ENCODE data around the gene NCK2.

NCK2 gene

DNA sequence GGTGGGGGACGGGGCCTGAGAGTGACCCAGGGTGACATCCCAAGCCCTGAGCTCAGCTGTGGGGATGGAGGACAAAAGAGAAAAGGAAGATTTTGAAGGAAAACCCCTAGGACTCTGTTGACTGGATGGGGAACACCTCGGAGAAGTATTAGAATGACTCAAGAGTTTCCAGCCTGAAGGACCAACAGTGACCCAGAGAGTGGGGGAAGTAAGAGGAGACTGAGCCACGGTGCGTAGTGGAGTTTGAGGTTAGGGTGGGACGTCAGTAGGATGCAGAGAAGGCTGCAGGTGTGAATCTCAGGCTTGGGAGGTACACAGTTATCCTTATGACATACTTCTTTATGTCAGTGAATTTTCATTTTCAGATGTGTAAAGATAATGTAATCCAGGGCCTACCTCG lies 119.5 kb downstream of the NCK2 start:
- Histone ChIP-seq H3K9me2 (replicated peaks; ENCODE audit: control insufficient read depth, low read length) (no peaks in the 10 kb centered on the region), H3K79me2 (ENCODE audit: control insufficient read depth, low read length) (no peaks in the 10 kb centered on the region), H4K20me1 (ENCODE audit: control insufficient read depth, insufficient read depth, low read depth, low read length) (peaks cover 7% of the 10 kb centered on the region; the same call in 1 of the 2 replicates), H3K4me2 (ENCODE audit: low read length) (no peak overlapping the region), H3K9me3 (ENCODE audit: control insufficient read depth, insufficient read depth, low read length) (no peaks in the 10 kb centered on the region), H3K4me3 (ENCODE audit: low read length) (no peak overlapping the region), H3K27ac (ENCODE audit: low read depth, low read length) (no peak overlapping the region), H3K4me1 (ENCODE audit: control insufficient read depth, low read length) (no peaks in the 10 kb centered on the region), H3F3A (ENCODE audit: control insufficient read depth, insufficient read depth) (no peaks in the 10 kb centered on the region), H3K27me3 (ENCODE audit: control insufficient read depth, low read length) (no peaks in the 10 kb centered on the region), H3K36me3 (ENCODE audit: control insufficient read depth, low read length) (no peaks in the 10 kb centered on the region)
- TF ChIP-seq, protein P1, sequence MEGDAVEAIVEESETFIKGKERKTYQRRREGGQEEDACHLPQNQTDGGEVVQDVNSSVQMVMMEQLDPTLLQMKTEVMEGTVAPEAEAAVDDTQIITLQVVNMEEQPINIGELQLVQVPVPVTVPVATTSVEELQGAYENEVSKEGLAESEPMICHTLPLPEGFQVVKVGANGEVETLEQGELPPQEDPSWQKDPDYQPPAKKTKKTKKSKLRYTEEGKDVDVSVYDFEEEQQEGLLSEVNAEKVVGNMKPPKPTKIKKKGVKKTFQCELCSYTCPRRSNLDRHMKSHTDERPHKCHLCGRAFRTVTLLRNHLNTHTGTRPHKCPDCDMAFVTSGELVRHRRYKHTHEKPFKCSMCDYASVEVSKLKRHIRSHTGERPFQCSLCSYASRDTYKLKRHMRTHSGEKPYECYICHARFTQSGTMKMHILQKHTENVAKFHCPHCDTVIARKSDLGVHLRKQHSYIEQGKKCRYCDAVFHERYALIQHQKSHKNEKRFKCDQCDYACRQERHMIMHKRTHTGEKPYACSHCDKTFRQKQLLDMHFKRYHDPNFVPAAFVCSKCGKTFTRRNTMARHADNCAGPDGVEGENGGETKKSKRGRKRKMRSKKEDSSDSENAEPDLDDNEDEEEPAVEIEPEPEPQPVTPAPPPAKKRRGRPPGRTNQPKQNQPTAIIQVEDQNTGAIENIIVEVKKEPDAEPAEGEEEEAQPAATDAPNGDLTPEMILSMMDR (IDR thresholded peaks at IDR 0.05; ENCODE audit: low read depth, low read length, poor library complexity, severe bottlenecking): no peak
- no peak for TF ChIP-seq EZH2phosphoT487 (IDR thresholded peaks at IDR 0.05; ENCODE audit: borderline replicate concordance, low read length)

DNA sequence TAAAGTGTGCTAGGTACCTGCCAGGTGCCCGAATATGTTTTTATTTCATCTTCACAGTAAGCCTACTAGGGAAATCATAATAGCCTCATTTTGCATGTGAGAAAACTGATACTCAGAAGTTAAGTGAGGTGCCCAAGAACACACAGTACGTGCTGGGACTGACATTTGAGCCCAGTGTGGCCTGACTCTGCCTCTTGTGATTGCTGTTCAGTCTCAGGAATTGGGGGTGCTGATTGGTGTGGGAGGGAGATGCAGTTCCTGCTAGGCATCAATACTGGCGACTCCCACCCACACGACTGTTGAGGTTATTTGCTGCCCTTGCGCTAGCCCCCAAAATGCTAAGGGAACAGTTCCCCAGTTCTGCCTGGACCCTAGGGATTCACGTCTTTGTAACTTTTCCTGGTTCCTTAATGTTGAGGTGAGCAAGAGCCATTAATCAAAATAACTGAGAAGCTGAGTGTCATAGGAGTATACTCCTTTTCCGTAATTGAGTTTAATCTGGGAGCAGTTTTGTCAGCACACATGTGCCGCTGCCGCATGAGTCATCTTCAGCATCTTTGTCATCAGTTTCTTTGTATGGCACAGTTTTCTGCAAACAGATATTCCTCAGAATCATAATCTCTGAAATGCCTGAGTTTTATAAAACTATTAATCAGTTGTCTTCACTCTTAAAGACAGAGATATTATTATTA lies 120.7 kb downstream of the NCK2 start:
- Histone ChIP-seq H3K4me3 (ENCODE audit: low read length) (no peak overlapping the region), H3K27me3 (ENCODE audit: control insufficient read depth, low read length) (no peaks in the 10 kb centered on the region)

DNA sequence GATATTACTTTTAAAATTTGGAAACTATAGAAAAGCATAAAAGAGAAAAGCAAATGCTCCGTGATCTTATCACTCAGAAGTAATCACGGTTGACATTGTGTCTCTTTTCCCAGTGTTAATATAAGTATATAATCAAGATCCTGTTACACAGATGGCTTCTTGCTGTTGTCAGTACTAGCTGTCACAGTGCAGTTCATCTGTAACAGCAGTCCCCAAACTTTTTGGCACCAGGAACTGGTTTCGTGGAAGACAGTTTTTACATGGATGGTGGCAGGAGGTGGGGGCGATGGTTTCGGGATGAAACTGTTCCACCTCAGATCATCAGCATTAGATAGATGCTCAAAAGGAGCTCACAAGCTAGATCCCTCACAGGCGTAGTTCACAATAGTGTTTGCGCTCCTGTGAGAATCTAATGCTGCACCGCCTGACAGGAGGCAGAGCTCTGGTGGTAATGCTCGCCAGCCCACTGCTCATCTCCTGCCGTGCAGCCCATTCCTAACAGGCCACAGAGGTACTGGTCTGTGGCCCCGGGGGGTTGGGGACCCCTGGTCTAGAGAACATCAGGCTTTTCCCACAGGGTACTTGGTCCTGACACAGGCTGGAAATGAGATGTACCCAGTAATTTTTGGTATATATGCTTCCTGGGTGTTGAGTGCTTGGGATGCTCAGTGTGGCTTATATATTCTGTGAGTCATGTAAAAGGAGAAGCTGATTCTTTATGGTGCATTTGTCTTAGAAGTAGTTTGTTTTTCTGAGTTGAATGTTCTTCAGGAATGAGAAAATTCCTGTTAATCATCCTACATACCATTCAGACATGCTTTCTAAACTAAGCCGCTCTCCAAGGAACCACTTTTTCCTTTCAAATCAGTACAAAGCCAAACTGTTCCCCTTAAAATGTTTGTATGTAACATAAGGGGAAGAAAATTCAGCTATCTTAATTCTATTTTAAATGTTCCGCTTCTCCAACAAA lies 121.8 kb downstream of the NCK2 start:
- H3K27me3 ChIP-seq (ENCODE audit: control insufficient read depth, low read length): no peaks in the 10 kb centered on the region
- no peaks in the 10 kb centered on the region for H3K79me2 ChIP-seq (ENCODE audit: control insufficient read depth, low read length)

More for the DNA sequence above, 120.7 kb downstream of the NCK2 start:
- no peak overlapping the region for H3K27ac ChIP-seq (ENCODE audit: low read depth, low read length)
- no peaks in the 10 kb centered on the region for H3K36me3 ChIP-seq (ENCODE audit: control insufficient read depth, low read length)
- no peaks in the 10 kb centered on the region for H3K9me3 ChIP-seq (ENCODE audit: control insufficient read depth, insufficient read depth, low read length)
- H3K9me2 ChIP-seq (replicated peaks; ENCODE audit: control insufficient read depth, low read length): no peaks in the 10 kb centered on the region
- H3K4me2 ChIP-seq (ENCODE audit: low read length): no peak overlapping the region
- no peaks in the 10 kb centered on the region for H3F3A ChIP-seq (ENCODE audit: control insufficient read depth, insufficient read depth)
- no peaks in the 10 kb centered on the region for H3K4me1 ChIP-seq (ENCODE audit: control insufficient read depth, low read length)
- TF ChIP-seq, protein P1 (IDR thresholded peaks at IDR 0.05; ENCODE audit: low read depth, low read length, poor library complexity, severe bottlenecking): no peak
- TF ChIP-seq EZH2phosphoT487 (IDR thresholded peaks at IDR 0.05; ENCODE audit: borderline replicate concordance, low read length): no peak
- peaks cover 5% of the 10 kb centered on the region; the same call in 1 of the 2 replicates for H4K20me1 ChIP-seq (ENCODE audit: control insufficient read depth, insufficient read depth, low read depth, low read length)
- no peaks in the 10 kb centered on the region for H3K79me2 ChIP-seq (ENCODE audit: control insufficient read depth, low read length)

More for the DNA sequence above, 121.8 kb downstream of the NCK2 start:
- Histone ChIP-seq H3K4me2 (ENCODE audit: low read length) (no peak overlapping the region), H3K36me3 (ENCODE audit: control insufficient read depth, low read length) (no peaks in the 10 kb centered on the region), H3K4me3 (ENCODE audit: low read length) (no peak overlapping the region), H3K4me1 (ENCODE audit: control insufficient read depth, low read length) (no peaks in the 10 kb centered on the region), H3F3A (ENCODE audit: control insufficient read depth, insufficient read depth) (no peaks in the 10 kb centered on the region), H3K9me3 (ENCODE audit: control insufficient read depth, insufficient read depth, low read length) (no peaks in the 10 kb centered on the region), H4K20me1 (ENCODE audit: control insufficient read depth, insufficient read depth, low read depth, low read length) (peaks cover 5% of the 10 kb centered on the region; the same call in 1 of the 2 replicates), H3K27ac (ENCODE audit: low read depth, low read length) (no peak overlapping the region), H3K9me2 (replicated peaks; ENCODE audit: control insufficient read depth, low read length) (no peaks in the 10 kb centered on the region)
- TF ChIP-seq EZH2phosphoT487 (IDR thresholded peaks at IDR 0.05; ENCODE audit: borderline replicate concordance, low read length): no peak
- TF ChIP-seq, protein P1 (IDR thresholded peaks at IDR 0.05; ENCODE audit: low read depth, low read length, poor library complexity, severe bottlenecking): no peak

All from DOHH2 (cell line).